Panc1 (cell line): Measurements from ENCODE around the gene SLFN11. TPM values are rescaled to one million over a fixed set of nuclear protein-coding genes. Genes with fewer than 3 reads are reported as not detected.

Source experiments
- ATAC-seq: fragments of 200-7000 bp; cut with Tn5 transposase; 2 replicates; pipeline ENCODE4 v1.9.1; 2020; ENCODE audit warnings: mild to moderate bottlenecking, moderate library complexity
- BruUV-seq: library from RNA; stranded (reverse); fragments of 400-500 nt; replicated peaks from 2 replicates; lab custom pipeline; 2021; lab: Mats Ljungman, UMichigan
- CTCF ChIA-PET: fragments of 300-600 bp; sonication (Branson Sonifier 250); formaldehyde crosslinking; loops from one replicate; lab custom pipeline; 2022; ENCODE audit warnings: antibody characterized with exemption; lab: Charles Lee
- POLR2A ChIA-PET: fragments of 300-600 bp; sonication (Branson Sonifier 250); formaldehyde crosslinking; loops from one replicate; lab custom pipeline; 2022; ENCODE audit warnings: antibody characterized with exemption; lab: Charles Lee
- DNase-seq: peaks from one replicate; pipeline ENCODE4 v3.0.0-alpha.2; 2010; ENCODE audit warnings: low read depth, low spot score
- H3K27ac ChIP-seq: 2 replicates; pipeline ENCODE4 v1.5.1; 2011; ENCODE audit warnings: mild to moderate bottlenecking, low read length, inconsistent platforms
- H3K27me3 ChIP-seq: fragments of 200-500 bp; sonication (Bioruptor generic); 2 replicates; pipeline ENCODE4 v1.6.0; 2014; ENCODE audit warnings: low read length, inconsistent platforms; ENCODE audit not compliant: control insufficient read depth, insufficient read depth
- H3K36me3 ChIP-seq: fragments of 200-500 bp; sonication (Bioruptor generic); 2 replicates; pipeline ENCODE4 v1.5.1; 2014; ENCODE audit warnings: inconsistent platforms, mild to moderate bottlenecking, low read length, moderate library complexity; ENCODE audit not compliant: control insufficient read depth, insufficient read depth
- H3K4me1 ChIP-seq: 2 replicates; pipeline ENCODE4 v1.5.1; 2011; ENCODE audit warnings: inconsistent platforms, mild to moderate bottlenecking, low read length, moderate library complexity; ENCODE audit not compliant: control insufficient read depth, insufficient read depth
- H3K4me3 ChIP-seq, 2 experiments: 2 replicates each; pipeline ENCODE4 v1.5.1; 2011 to 2012; ENCODE audit warnings: low read depth in 2 of 2, low read length in 2 of 2, mild to moderate bottlenecking in 2 of 2, inconsistent platforms in 1 of 2, moderate library complexity in 1 of 2
- H3K9me3 ChIP-seq: fragments of 200-500 bp; sonication (Bioruptor generic); 2 replicates; pipeline ENCODE4 v1.5.1; 2014; ENCODE audit warnings: low read depth, mild to moderate bottlenecking, inconsistent platforms, low read length, moderate library complexity; ENCODE audit not compliant: control insufficient read depth, insufficient read depth
- POLR2AphosphoS5 ChIP-seq: IDR thresholded peaks from 2 replicates; pipeline ENCODE4 v1.6.1; 2012; ENCODE audit warnings: mild to moderate bottlenecking, low read depth, low read length, moderate library complexity
- SIN3A ChIP-seq: IDR thresholded peaks from 2 replicates; pipeline ENCODE4 v1.6.1; 2012; ENCODE audit warnings: low read depth, mild to moderate bottlenecking, low read length, moderate library complexity, borderline replicate concordance; ENCODE audit not compliant: insufficient read depth
- TCF7L2 ChIP-seq: IDR thresholded peaks from 2 replicates; pipeline ENCODE4 v1.6.1; 2011; ENCODE audit warnings: mild to moderate bottlenecking, low read depth, low read length, inconsistent platforms
- in situ Hi-C: cut with HindIII; loops from 2 replicates; pipeline ENCODE4 v1.10.0; 2016; ENCODE audit warnings: low sequenced_read_pairs, low pct_unique_long_range_greater_than_20kb
- intact Hi-C: fragments of 100-400 bp; cut with micrococcal nuclease; formaldehyde crosslinking; loops from one replicate; pipeline ENCODE4 v1.10.0; 2022; ENCODE audit not compliant: unreplicated experiment
- total RNA-seq: library from RNA; stranded (reverse); gene quantifications from one replicate; pipeline ENCODE4 v1.2.1, GENCODE V29; 2021; ENCODE audit not compliant: unreplicated experiment
- TF ChIP-seq, protein P1 (sequence below): fragments of 450-650 bp; IDR thresholded peaks from 2 replicates; pipeline ENCODE4 v1.5.1; 2017; ENCODE audit warnings: mild to moderate bottlenecking
- TF ChIP-seq, protein P2 (sequence below), 2 experiments: IDR thresholded peaks; 2 replicates each; pipeline ENCODE4 v1.6.1; 2011 to 2012; ENCODE audit warnings: low read depth in 2 of 2, control low read depth in 1 of 2, low read length in 1 of 2, mild to moderate bottlenecking in 1 of 2, moderate library complexity in 1 of 2; ENCODE audit not compliant: insufficient read depth in 1 of 2

SLFN11 gene
- total RNA-seq, 1 experiment from 2014 or later: 45.0 TPM

DNA sequence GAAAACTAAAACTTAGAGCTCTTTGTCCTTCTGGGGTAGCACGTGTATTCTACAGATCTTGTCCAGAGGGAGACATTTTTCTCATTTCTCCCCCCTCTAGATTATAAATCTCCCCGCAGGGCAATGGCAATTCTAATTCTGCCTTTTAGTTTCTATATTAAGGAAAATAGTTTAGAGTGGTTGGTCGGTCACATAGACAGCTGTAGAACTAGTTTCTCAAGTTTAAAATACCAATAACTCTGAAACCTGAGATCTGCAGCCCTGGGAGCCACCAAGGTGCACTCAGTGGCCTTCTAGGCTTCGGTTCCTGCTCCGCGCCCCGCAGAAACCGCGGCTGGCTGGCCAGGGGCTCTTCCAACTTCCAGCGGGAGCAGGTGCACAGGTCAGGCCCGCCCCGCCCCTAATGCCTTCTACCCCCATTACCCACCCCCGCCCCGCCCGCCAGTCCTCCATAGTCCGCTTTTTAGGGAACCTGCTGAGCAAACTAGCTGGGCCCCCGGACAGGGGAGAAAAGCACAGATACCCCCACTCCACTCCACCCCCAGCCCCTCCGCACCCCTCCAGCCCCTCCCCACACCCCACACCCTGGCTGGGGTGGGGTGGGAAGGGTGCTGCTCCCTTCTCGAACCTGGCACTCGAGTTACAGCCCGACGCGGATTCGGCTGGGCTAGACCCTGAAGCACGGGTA is 431 bp downstream of the SLFN11 start:
- Histone ChIP-seq H3K4me3 (peak overlapping the region; percentile 61 to 84), H3K27me3 (no peaks in the 10 kb centered on the region), H3K27ac (peak overlapping the region; percentile 95), H3K36me3 (no peaks in the 10 kb centered on the region), H3K9me3 (no peaks in the 10 kb centered on the region), H3K4me1 (peaks cover 4% of the 10 kb centered on the region)
- ATAC-seq (peak; percentile 55), DNase-seq (no peak)
- POLR2A ChIA-PET: interaction anchor here (0.5 to 0.8 kb wide), 2 partner anchors 27 to 65 kb away, joined by 3 read pairs; no protein-coding TSS in a partner anchor
- intact Hi-C loops: no loop called here
- CTCF ChIA-PET: no interaction called here
- in situ Hi-C loops: no loop called here
- TF ChIP-seq TCF7L2 (no peak), SIN3A (no peak), POLR2AphosphoS5 (no peak)
- TF ChIP-seq, protein P1, sequence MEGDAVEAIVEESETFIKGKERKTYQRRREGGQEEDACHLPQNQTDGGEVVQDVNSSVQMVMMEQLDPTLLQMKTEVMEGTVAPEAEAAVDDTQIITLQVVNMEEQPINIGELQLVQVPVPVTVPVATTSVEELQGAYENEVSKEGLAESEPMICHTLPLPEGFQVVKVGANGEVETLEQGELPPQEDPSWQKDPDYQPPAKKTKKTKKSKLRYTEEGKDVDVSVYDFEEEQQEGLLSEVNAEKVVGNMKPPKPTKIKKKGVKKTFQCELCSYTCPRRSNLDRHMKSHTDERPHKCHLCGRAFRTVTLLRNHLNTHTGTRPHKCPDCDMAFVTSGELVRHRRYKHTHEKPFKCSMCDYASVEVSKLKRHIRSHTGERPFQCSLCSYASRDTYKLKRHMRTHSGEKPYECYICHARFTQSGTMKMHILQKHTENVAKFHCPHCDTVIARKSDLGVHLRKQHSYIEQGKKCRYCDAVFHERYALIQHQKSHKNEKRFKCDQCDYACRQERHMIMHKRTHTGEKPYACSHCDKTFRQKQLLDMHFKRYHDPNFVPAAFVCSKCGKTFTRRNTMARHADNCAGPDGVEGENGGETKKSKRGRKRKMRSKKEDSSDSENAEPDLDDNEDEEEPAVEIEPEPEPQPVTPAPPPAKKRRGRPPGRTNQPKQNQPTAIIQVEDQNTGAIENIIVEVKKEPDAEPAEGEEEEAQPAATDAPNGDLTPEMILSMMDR: no peak
- TF ChIP-seq, protein P2, sequence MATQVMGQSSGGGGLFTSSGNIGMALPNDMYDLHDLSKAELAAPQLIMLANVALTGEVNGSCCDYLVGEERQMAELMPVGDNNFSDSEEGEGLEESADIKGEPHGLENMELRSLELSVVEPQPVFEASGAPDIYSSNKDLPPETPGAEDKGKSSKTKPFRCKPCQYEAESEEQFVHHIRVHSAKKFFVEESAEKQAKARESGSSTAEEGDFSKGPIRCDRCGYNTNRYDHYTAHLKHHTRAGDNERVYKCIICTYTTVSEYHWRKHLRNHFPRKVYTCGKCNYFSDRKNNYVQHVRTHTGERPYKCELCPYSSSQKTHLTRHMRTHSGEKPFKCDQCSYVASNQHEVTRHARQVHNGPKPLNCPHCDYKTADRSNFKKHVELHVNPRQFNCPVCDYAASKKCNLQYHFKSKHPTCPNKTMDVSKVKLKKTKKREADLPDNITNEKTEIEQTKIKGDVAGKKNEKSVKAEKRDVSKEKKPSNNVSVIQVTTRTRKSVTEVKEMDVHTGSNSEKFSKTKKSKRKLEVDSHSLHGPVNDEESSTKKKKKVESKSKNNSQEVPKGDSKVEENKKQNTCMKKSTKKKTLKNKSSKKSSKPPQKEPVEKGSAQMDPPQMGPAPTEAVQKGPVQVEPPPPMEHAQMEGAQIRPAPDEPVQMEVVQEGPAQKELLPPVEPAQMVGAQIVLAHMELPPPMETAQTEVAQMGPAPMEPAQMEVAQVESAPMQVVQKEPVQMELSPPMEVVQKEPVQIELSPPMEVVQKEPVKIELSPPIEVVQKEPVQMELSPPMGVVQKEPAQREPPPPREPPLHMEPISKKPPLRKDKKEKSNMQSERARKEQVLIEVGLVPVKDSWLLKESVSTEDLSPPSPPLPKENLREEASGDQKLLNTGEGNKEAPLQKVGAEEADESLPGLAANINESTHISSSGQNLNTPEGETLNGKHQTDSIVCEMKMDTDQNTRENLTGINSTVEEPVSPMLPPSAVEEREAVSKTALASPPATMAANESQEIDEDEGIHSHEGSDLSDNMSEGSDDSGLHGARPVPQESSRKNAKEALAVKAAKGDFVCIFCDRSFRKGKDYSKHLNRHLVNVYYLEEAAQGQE (IDR thresholded peaks at IDR 0.05; ENCODE audit: insufficient read depth in 1 of 2, low read depth in 2 of 2, low read length in 1 of 2): no peak
- TSS peak; percentile 84 for BruUV-seq

DNA sequence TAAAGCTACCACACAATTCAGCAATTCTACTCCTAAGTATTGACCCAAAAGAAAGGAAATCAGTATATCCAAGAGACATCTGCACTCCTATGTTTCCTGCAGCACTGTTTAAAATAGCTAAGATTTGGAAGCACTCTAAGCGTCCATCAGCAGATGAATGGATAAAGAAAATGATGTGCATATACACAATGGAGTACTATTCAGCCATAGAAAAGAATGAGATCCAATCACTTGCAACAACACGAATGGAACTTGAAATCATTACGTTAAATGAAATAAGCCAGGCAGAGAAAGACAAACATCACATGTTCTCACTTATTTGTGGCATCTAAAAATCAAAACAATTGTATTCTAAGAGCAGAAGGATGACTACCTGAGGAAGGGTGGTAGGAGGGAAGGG is 1.5 kb downstream of the SLFN11 start:
- ATAC-seq (no peak), DNase-seq (no peak)
- CTCF ChIA-PET: no interaction called here
- H3K27ac ChIP-seq: no peak overlapping the region
- no peaks in the 10 kb centered on the region; the same call in 1 of the 2 replicates for H3K4me1 ChIP-seq
- in situ Hi-C loops (no loop called here), intact Hi-C loops (no loop called here)
- BruUV-seq: no TSS peak
- POLR2A ChIA-PET: no interaction called here
- H3K27me3 ChIP-seq: no peaks in the 10 kb centered on the region
- no peaks in the 10 kb centered on the region for H3K9me3 ChIP-seq
- no peak overlapping the region for H3K4me3 ChIP-seq
- TF ChIP-seq TCF7L2 (no peak), POLR2AphosphoS5 (no peak), SIN3A (no peak)
- TF ChIP-seq, protein P1: no peak
- TF ChIP-seq, protein P2 (IDR thresholded peaks at IDR 0.05; ENCODE audit: insufficient read depth in 1 of 2, low read depth in 2 of 2, low read length in 1 of 2): no peak
- no peaks in the 10 kb centered on the region for H3K36me3 ChIP-seq
